Activated T-cell treated with anti-CD3 and anti-CD28 coated beads, Interleukin-2, amount 50 U/mL, for 4 hours (primary cell): Measurements from ENCODE around the gene ZNF695. TPM values are rescaled to one million over a fixed set of nuclear protein-coding genes. Genes with fewer than 3 reads are reported as not detected.
"Not testable (repeated sequence)": the region's sequence is repeated elsewhere in the genome, so short reads cannot be mapped to it uniquely, and the experiment has no call there.

Experiments used
- ATAC-seq, 2 donors: fragments of 200-7000 bp; cut with Tn5 transposase; one replicate each; pipeline ENCODE4 v1.10.0; 2021
- DNase-seq: peaks from one replicate; pipeline ENCODE4 v3.0.0-alpha.2; 2020
- H3K27me3 Mint-ChIP-seq: one replicate; pipeline ENCODE4 v1.8.0; 2021; ENCODE audit warnings: low read depth, mixed read lengths
- H3K36me3 Mint-ChIP-seq: one replicate; pipeline ENCODE4 v1.8.0; 2022; ENCODE audit warnings: mixed read lengths; ENCODE audit not compliant: insufficient read depth
- H3K4me1 Mint-ChIP-seq: one replicate; pipeline ENCODE4 v1.8.0; 2021; ENCODE audit warnings: low read depth, mixed read lengths
- H3K4me3 Mint-ChIP-seq: one replicate; pipeline ENCODE4 v1.8.0; 2021; ENCODE audit warnings: mild to moderate bottlenecking, moderate library complexity, mixed read lengths
- H3K9me3 Mint-ChIP-seq: one replicate; pipeline ENCODE4 v1.8.0; 2021; ENCODE audit warnings: mixed read lengths
- total RNA-seq, 3 donors: library from RNA; stranded (reverse); gene quantifications; one replicate each; pipeline ENCODE4 v1.2.1, GENCODE V29; 2021

The ZNF695 gene
- total RNA-seq, result under 1 TPM; 0.14 to 0.48 (median 0.29) TPM

GRCh38 chr1:247007511-247008405 lies at the start of gene ZNF695:
TSS of gene ZNF695 (minus strand) at chr1:247008057. CDS start at chr1:247007908, 149 bp downstream.
- Mint-ChIP-seq H3K9me3 (peaks cover 30% of the 10 kb centered on the region), H3K27me3 (peaks cover 49% of the 10 kb centered on the region), H3K4me1 (peaks cover 8% of the 10 kb centered on the region), H3K36me3 (peaks cover 7% of the 10 kb centered on the region), H3K4me3 (peak within 1 kb of the TSS; percentile 78)
- DNase-seq, result peak; percentile 16
- ATAC-seq, result peak; percentile 96 to 97

GRCh38 chr1:247056071-247056470 lies 48.2 kb upstream of the ZNF695 start:
- Mint-ChIP-seq H3K9me3 (peaks cover 65% of the 10 kb centered on the region), H3K27me3 (no peaks in the 10 kb centered on the region)

GRCh38 chr1:247054992-247055415 lies 47.1 kb upstream of the ZNF695 start:
- H3K9me3 Mint-ChIP-seq, result peaks cover 63% of the 10 kb centered on the region
- H3K4me3 Mint-ChIP-seq, result no peak overlapping the region
- peaks cover 29% of the 10 kb centered on the region for H3K36me3 Mint-ChIP-seq
- H3K27me3 Mint-ChIP-seq, result no peaks in the 10 kb centered on the region
- ATAC-seq, result no peak
- peaks cover 6% of the 10 kb centered on the region for H3K4me1 Mint-ChIP-seq
- DNase-seq, result no peak

More at GRCh38 chr1:247056071-247056470, 48.2 kb upstream of the ZNF695 start:
- Mint-ChIP-seq H3K36me3 (peaks cover 29% of the 10 kb centered on the region), H3K4me1 (peaks cover 6% of the 10 kb centered on the region), H3K4me3 (no peak overlapping the region)
- ATAC-seq (no peak), DNase-seq (no peak)

- H3K4me1 Mint-ChIP-seq, result no peaks in the 10 kb centered on the region
- no peak overlapping the region for H3K4me3 Mint-ChIP-seq
- no peaks in the 10 kb centered on the region for H3K27me3 Mint-ChIP-seq
- H3K36me3 Mint-ChIP-seq, result peaks cover 37% of the 10 kb centered on the region
- H3K9me3 Mint-ChIP-seq, result peaks cover 61% of the 10 kb centered on the region
- no peak for DNase-seq
- ATAC-seq, result no peak
Measured at GRCh38 chr1:247047702-247048101, 39.8 kb upstream of the ZNF695 start.

GRCh38 chr1:247047260-247047659 lies 39.4 kb upstream of the ZNF695 start:
- H3K9me3 Mint-ChIP-seq, result peaks cover 64% of the 10 kb centered on the region
- ATAC-seq (no peak), DNase-seq (no peak)
- no peaks in the 10 kb centered on the region for H3K27me3 Mint-ChIP-seq
- H3K4me1 Mint-ChIP-seq, result no peaks in the 10 kb centered on the region
- no peak overlapping the region for H3K4me3 Mint-ChIP-seq
- H3K36me3 Mint-ChIP-seq, result peaks cover 40% of the 10 kb centered on the region

GRCh38 chr1:247043406-247043805 lies 35.5 kb upstream of the ZNF695 start:
- Mint-ChIP-seq H3K27me3 (no peaks in the 10 kb centered on the region), H3K36me3 (peaks cover 59% of the 10 kb centered on the region), H3K4me1 (no peaks in the 10 kb centered on the region), H3K4me3 (no peak overlapping the region), H3K9me3 (peaks cover 54% of the 10 kb centered on the region)
- DNase-seq, result no peak
- no peak for ATAC-seq

GRCh38 chr1:247037511-247038320 lies 29.9 kb upstream of the ZNF695 start:
- no peak for ATAC-seq
- H3K27me3 Mint-ChIP-seq, result no peaks in the 10 kb centered on the region
- H3K4me3 Mint-ChIP-seq, result no peak overlapping the region
- peaks cover 52% of the 10 kb centered on the region for H3K9me3 Mint-ChIP-seq
- H3K4me1 Mint-ChIP-seq, result no peaks in the 10 kb centered on the region
- DNase-seq, result no peak
- H3K36me3 Mint-ChIP-seq, result peaks cover 64% of the 10 kb centered on the region

- H3K4me1 Mint-ChIP-seq, H3K4me3 Mint-ChIP-seq, ATAC-seq, H3K27me3 Mint-ChIP-seq, DNase-seq: not testable (repeated sequence)
- Mint-ChIP-seq H3K36me3 (peaks cover 26% of the 10 kb centered on the region), H3K9me3 (peaks cover 53% of the 10 kb centered on the region)
Measured at GRCh38 chr1:247032306-247032705, 24.4 kb upstream of the ZNF695 start.

GRCh38 chr1:247024658-247025057 lies 16.8 kb upstream of the ZNF695 start:
- H3K36me3 Mint-ChIP-seq, H3K4me1 Mint-ChIP-seq, DNase-seq, H3K4me3 Mint-ChIP-seq, ATAC-seq, H3K27me3 Mint-ChIP-seq: not testable (repeated sequence)
- peaks cover 50% of the 10 kb centered on the region for H3K9me3 Mint-ChIP-seq

- ATAC-seq (no peak), DNase-seq (no peak)
- no peak overlapping the region for H3K4me3 Mint-ChIP-seq
- peaks cover 26% of the 10 kb centered on the region for H3K9me3 Mint-ChIP-seq
- H3K4me1 Mint-ChIP-seq, result no peaks in the 10 kb centered on the region
- H3K27me3 Mint-ChIP-seq, result peaks cover 13% of the 10 kb centered on the region
- no peaks in the 10 kb centered on the region for H3K36me3 Mint-ChIP-seq
Measured at GRCh38 chr1:247013391-247013790, 5.5 kb upstream of the ZNF695 start.

GRCh38 chr1:247008406-247008799 lies 546 bp upstream of the ZNF695 start:
- peaks cover 49% of the 10 kb centered on the region for H3K27me3 Mint-ChIP-seq
- no peak for DNase-seq
- no peak for ATAC-seq
- H3K4me3 Mint-ChIP-seq, result peak overlapping the region; percentile 78
- peaks cover 7% of the 10 kb centered on the region for H3K36me3 Mint-ChIP-seq
- H3K9me3 Mint-ChIP-seq, result peaks cover 26% of the 10 kb centered on the region
- H3K4me1 Mint-ChIP-seq, result peaks cover 8% of the 10 kb centered on the region

GRCh38 chr1:247004081-247004480 lies 3.8 kb downstream of the ZNF695 start:
- H3K27me3 Mint-ChIP-seq, result peaks cover 51% of the 10 kb centered on the region
- ATAC-seq, H3K4me3 Mint-ChIP-seq, H3K36me3 Mint-ChIP-seq, H3K4me1 Mint-ChIP-seq, DNase-seq: not testable (repeated sequence)
- peaks cover 45% of the 10 kb centered on the region for H3K9me3 Mint-ChIP-seq

GRCh38 chr1:246989901-246990300 lies 18.0 kb downstream of the ZNF695 start:
- peaks cover 13% of the 10 kb centered on the region for H3K36me3 Mint-ChIP-seq
- H3K27me3 Mint-ChIP-seq, result no peaks in the 10 kb centered on the region
- no peaks in the 10 kb centered on the region for H3K4me1 Mint-ChIP-seq
- peaks cover 77% of the 10 kb centered on the region for H3K9me3 Mint-ChIP-seq
- ATAC-seq (no peak), DNase-seq (no peak)
- no peak overlapping the region for H3K4me3 Mint-ChIP-seq

GRCh38 chr1:246988316-246988715 lies 19.5 kb downstream of the ZNF695 start:
- Mint-ChIP-seq H3K27me3 (no peaks in the 10 kb centered on the region), H3K36me3 (peaks cover 13% of the 10 kb centered on the region), H3K4me1 (no peaks in the 10 kb centered on the region), H3K4me3 (no peak overlapping the region), H3K9me3 (peaks cover 81% of the 10 kb centered on the region)
- ATAC-seq, result no peak
- no peak for DNase-seq
